ENCODE measurements around the gene NEO1. TPM values are rescaled to one million over a fixed set of nuclear protein-coding genes. Genes with fewer than 3 reads are reported as not detected.

Gene NEO1
- total RNA-seq, 4 donors from 2014 or later, result 74.0 to 117 (median 107) TPM

DNA sequence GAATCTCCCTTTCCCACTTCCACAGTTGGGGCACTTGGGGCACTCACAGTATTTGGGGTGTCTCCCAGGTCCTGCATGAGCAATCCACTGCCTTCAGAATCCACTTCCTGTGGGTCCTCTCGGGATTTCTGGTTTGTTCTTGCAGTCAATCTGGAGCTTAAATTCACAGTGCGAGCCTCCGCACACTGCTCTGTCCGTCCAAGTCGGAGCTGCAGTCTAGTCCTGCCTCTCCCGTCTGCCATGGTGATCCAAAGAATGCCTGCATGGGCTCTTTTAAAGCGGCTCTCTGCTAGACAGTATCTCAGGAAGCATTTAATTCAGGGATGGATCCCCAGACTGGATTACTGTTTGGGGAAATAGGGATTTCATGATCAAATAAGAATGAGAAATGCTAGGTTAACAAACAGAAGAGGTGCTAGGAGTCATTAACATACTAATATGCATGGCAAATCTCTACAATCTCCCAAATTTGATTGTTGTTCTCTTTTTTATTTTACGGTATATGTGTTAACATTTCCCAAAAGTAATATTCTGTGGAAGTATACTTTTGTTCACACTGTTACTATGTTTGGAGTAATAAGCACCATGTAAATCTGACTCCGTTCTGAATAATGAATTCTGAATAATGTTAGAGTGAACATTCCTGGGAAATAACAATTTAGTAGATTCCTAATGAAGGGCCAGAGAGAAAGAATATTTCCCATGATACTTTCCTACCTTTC is 174.0 kb downstream of the NEO1 start:
- H3K4me3 ChIP-seq, result no peak overlapping the region
- no peaks in the 10 kb centered on the region for H3K27me3 ChIP-seq
- DNase-seq (ENCODE audit: low spot score in 2 of 2), result no peak
- H3K27ac ChIP-seq, result peak overlapping the region; percentile 25
- no peaks in the 10 kb centered on the region for H3K36me3 ChIP-seq
- 92% methylated on average over 9 of the region's 9 CpGs for WGBS
- H3K9me3 ChIP-seq, result no peaks in the 10 kb centered on the region
- no peaks in the 10 kb centered on the region for H3K4me1 ChIP-seq
- TF ChIP-seq POLR2AphosphoS5 (IDR thresholded peaks at IDR 0.05) (no peak), POLR2A (IDR thresholded peaks at IDR 0.05) (no peak)

DNA sequence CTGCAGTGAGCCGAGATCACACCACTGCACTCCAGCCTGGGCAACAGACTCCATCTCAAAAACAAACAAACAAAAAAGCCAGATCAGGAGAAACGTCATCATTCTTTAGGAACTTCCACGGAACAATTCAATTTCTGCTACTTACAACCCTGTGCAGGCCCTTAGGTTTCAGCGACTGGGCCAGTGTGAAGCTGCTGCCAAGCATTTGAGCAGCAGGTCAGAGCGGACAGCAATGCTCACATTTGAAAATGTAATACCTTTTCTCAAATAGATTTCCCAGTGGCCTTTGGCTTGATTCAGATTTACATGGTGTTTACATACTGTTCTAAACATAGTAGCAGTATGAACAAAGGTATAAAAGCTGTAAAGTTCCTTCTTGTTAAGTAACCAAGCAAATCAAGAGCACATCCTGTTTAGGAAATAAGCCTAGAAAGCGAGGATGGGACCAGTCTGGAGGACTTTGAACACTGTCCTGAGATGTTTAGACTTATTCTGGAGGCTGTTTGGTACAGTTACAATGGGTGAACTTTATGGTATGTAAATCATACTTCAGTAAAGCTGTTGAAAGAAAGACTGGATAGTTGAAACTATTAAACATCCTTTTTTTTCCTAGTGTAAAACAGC is 175.3 kb downstream of the NEO1 start:
- DNase-seq (ENCODE audit: low spot score in 2 of 2), result no peak
- no peaks in the 10 kb centered on the region for H3K9me3 ChIP-seq
- 92% methylated on average over 6 of the region's 6 CpGs for WGBS

DNA sequence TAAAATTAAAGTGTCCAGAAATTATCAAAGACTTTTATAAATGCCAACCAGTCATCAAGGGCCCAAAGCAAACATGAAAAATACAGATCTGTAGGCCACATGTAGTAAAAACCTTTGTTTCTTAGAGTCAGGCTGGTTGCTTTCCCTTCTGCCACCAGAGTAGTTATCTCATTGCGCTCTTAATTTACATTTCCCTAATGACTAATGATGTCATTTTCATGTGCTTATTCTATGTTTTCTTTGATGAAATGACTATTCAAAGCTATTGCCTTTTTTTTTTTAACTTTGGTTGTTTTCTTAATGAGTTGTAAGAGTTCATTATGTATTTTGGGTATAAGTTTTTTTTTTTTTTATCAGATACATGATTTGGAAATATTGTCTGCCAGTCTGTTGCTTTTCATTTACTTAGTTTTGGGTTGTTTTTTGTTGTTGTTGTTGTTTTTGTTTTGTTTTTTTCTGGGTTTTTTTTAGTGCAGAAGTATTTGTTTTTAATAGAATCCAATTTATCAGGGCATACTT is 175.9 kb downstream of the NEO1 start:
- 93% methylated on average over 1 of the region's 1 CpG for WGBS
- no peaks in the 10 kb centered on the region for H3K9me3 ChIP-seq
- no peak overlapping the region for H3K4me3 ChIP-seq
- DNase-seq (ENCODE audit: low spot score in 2 of 2), result no peak
- no peaks in the 10 kb centered on the region for H3K4me1 ChIP-seq
- no peaks in the 10 kb centered on the region for H3K27me3 ChIP-seq
- H3K27ac ChIP-seq, result no peak overlapping the region
- H3K36me3 ChIP-seq, result no peaks in the 10 kb centered on the region
- TF ChIP-seq EP300 (IDR thresholded peaks at IDR 0.05), result no peak
- no peak for TF ChIP-seq POLR2AphosphoS5 (IDR thresholded peaks at IDR 0.05)
- TF ChIP-seq POLR2A (IDR thresholded peaks at IDR 0.05), result no peak
- TF ChIP-seq, protein P1, sequence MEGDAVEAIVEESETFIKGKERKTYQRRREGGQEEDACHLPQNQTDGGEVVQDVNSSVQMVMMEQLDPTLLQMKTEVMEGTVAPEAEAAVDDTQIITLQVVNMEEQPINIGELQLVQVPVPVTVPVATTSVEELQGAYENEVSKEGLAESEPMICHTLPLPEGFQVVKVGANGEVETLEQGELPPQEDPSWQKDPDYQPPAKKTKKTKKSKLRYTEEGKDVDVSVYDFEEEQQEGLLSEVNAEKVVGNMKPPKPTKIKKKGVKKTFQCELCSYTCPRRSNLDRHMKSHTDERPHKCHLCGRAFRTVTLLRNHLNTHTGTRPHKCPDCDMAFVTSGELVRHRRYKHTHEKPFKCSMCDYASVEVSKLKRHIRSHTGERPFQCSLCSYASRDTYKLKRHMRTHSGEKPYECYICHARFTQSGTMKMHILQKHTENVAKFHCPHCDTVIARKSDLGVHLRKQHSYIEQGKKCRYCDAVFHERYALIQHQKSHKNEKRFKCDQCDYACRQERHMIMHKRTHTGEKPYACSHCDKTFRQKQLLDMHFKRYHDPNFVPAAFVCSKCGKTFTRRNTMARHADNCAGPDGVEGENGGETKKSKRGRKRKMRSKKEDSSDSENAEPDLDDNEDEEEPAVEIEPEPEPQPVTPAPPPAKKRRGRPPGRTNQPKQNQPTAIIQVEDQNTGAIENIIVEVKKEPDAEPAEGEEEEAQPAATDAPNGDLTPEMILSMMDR (IDR thresholded peaks at IDR 0.05), result no peak

More for the DNA sequence above, 175.3 kb downstream of the NEO1 start:
- TF ChIP-seq POLR2AphosphoS5 (IDR thresholded peaks at IDR 0.05), result no peak
- no peak for TF ChIP-seq EP300 (IDR thresholded peaks at IDR 0.05)
- TF ChIP-seq, protein P1 (IDR thresholded peaks at IDR 0.05), result no peak
- TF ChIP-seq POLR2A (IDR thresholded peaks at IDR 0.05), result no peak
- H3K27me3 ChIP-seq, result no peaks in the 10 kb centered on the region
- H3K27ac ChIP-seq, result no peak overlapping the region
- H3K36me3 ChIP-seq, result no peaks in the 10 kb centered on the region
- no peak overlapping the region for H3K4me3 ChIP-seq
- H3K4me1 ChIP-seq, result no peaks in the 10 kb centered on the region

DNA sequence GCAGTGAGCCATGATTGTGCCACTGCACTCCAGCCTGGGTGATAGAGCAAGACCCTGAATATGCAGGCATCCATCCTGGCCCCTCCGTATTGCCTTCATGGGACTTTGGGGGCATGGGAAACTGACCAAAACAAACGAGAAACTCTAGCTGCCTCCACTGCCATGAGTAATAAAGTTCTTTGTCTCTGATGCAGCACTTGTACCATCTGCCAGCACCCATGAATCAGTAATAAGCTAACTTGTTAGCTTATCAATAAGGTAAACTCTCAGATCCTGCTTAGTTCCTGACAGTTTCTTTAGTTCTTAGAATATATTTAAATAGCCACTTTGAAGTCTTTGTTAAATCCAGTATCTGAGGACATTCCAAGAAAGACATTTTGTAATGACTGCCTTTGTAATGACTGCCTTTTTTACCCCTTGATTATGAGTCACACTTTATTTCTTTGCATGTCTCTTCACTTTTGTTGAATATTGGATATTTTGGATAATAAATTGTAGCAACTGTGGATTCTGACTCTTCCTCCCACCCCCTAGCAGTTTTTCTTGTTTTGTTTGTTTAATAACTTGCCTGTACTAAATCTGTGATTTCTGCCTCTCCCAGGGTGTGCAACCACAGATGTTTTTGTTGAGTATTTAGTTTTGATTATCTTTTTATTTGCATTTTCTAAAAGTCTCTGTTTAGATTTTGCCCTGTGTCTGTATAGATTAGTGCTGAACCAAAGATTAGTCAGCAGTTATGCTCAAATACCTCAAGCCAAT is 179.6 kb downstream of the NEO1 start:
- Histone ChIP-seq H3K9me3 (no peaks in the 10 kb centered on the region), H3K27ac (no peak overlapping the region), H3K36me3 (peaks cover 4% of the 10 kb centered on the region), H3K27me3 (no peaks in the 10 kb centered on the region), H3K4me3 (no peak overlapping the region), H3K4me1 (no peaks in the 10 kb centered on the region)
- WGBS, result 83% methylated on average over 2 of the region's 2 CpGs
- TF ChIP-seq POLR2A (IDR thresholded peaks at IDR 0.05) (no peak), EP300 (IDR thresholded peaks at IDR 0.05) (no peak), POLR2AphosphoS5 (IDR thresholded peaks at IDR 0.05) (no peak)
- TF ChIP-seq, protein P1 (IDR thresholded peaks at IDR 0.05), result no peak
- DNase-seq (ENCODE audit: low spot score in 2 of 2), result no peak

DNA sequence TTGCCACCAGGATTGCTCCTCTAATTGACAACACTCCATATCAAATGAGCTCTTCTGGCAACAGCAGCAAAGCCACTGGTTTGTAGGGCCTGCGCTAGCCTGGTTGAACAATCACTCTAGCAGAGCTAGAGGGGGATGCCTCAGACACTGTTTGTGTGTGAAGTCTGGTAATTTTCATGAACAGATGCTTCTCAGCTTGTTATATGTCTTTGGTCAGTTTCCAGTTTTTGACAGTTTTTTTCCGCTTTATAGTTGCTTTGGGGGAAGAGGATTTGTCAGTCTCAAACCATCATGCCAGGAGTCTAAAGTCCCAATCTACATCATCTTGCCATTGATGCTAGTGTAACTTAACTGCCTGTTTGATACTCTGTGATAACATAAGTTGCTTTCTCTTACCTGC is 180.5 kb downstream of the NEO1 start:
- Histone ChIP-seq H3K36me3 (peaks cover 4% of the 10 kb centered on the region), H3K9me3 (no peaks in the 10 kb centered on the region), H3K4me3 (no peak overlapping the region), H3K4me1 (no peaks in the 10 kb centered on the region), H3K27me3 (no peaks in the 10 kb centered on the region), H3K27ac (no peak overlapping the region)
- 98% methylated on average over 2 of the region's 2 CpGs for WGBS
- no peak for TF ChIP-seq EP300 (IDR thresholded peaks at IDR 0.05)
- TF ChIP-seq, protein P1 (IDR thresholded peaks at IDR 0.05), result no peak
- no peak for TF ChIP-seq POLR2A (IDR thresholded peaks at IDR 0.05)
- no peak for TF ChIP-seq POLR2AphosphoS5 (IDR thresholded peaks at IDR 0.05)
- DNase-seq (ENCODE audit: low spot score in 2 of 2), result no peak
